CD4-positive, alpha-beta T cell treated with Interleukin-4 for 4 hours (primary cell): ENCODE results near the gene PJVK.
"Not testable (repeated sequence)": the region's sequence is repeated elsewhere in the genome, so short reads cannot be mapped to it uniquely, and the experiment has no call there.

Experiments
- DNase-seq: peaks from one replicate; pipeline ENCODE4 v3.0.0-alpha.2; 2020

Gene PJVK

GRCh38 chr2:178436662-178437061, 14.5 kb upstream of the PJVK start:
- DNase-seq: no peak

DNA sequence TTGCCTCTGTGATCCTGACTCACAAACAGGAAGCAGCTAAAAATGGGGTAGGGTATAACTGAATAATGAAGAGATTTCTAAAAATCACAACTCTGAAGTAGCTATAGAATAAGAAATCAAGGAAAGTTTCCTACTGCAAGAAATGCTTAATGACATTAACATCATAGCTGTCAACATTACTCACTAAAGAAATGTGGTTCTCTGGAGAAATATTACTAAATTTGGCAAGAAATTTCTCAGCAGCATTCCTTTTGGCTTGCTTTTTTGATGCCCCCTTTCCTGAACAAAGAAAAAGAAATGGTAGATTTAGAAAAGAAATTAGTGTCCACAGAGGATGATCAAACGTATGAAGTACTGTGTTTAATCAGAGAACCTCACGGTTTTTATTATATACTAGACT, 9.8 kb upstream of the PJVK start:
- no peak for DNase-seq

- peak; percentile 6 for DNase-seq
Measured at GRCh38 chr2:178448968-178449661, 2.1 kb upstream of the PJVK start.

GRCh38 chr2:178449700-178450523, 1.3 kb upstream of the PJVK start:
- DNase-seq: peak; percentile 71

GRCh38 chr2:178450524-178450773, 729 bp upstream of the PJVK start:
- DNase-seq: peak; percentile 79

- no peak for DNase-seq
Measured at GRCh38 chr2:178452334-178452733, 1.2 kb downstream of the PJVK start.

DNA sequence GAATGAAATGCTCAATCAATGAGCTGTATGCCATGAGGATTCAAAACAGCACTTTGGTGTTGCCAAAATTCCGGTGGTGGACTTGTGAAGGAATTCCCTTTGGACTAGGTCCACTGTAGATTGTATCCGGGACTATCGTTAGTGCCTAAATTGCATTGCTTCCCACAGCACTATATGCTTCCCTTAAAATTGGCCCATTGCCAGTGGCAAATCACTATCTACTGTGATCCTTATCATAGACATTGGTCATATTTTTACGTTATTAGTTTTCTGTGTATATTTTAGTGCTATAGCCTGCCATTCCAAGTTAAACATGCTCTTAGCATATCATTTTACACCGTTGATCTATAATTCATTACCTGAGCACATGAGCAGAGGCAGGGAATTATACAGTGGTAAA, 1.7 kb downstream of the PJVK start:
- no peak for DNase-seq

GRCh38 chr2:178455947-178456346, 4.8 kb downstream of the PJVK start:
- no peak for DNase-seq

- no peak for DNase-seq
Measured at GRCh38 chr2:178457390-178457886, 6.3 kb downstream of the PJVK start.

DNA sequence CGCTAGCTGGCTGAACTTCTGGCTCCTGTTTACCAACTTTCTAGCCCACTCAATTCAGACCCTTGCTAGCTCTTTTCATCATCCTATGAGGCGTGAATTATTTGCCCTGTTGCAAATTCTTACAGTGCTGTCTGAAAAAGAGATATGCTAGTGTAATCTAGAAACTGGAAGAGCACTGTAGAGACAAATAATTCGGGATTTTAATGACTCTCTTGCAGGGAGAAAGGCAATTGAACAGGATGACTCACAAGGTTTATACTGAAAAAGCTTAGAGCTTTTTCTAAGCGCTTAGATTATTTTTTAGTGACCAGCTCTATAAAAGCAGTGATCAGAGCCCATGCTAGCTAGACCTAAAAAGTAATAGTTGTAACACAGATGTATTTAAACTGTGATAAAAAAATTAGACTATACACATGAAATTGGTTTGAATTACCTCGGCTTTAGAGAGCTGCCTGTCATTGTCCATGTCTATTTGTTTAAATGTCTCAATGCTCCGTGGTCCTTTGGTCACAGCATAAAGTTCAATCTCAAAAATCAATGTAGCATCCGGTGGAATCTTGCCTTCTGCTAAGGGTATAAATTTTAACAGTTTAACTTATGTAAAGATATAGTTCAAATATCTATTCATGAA, 18.2 kb downstream of the PJVK start:
- no peak for DNase-seq

DNA sequence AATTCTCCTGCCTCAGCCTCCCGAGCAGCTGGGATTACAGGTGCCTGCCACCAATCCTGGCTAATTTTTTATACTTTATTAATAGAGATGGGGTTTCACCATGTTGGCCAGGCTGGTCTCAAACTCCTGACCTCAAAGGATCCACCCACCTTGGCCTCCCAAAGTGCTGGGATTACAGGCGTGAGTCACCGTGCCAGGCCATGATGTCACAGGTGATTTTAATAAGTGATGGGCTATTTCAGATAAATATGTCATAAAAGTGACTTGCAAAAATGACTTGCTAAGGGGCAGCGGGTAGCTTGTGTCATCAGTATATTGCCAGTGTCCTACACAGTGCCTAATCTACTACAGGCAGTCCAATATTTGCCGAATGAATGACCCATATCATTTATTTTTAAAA, 20.1 kb downstream of the PJVK start:
- not testable (repeated sequence) for DNase-seq

GRCh38 chr2:178473373-178473772, 22.2 kb downstream of the PJVK start:
- DNase-seq: no peak

DNA sequence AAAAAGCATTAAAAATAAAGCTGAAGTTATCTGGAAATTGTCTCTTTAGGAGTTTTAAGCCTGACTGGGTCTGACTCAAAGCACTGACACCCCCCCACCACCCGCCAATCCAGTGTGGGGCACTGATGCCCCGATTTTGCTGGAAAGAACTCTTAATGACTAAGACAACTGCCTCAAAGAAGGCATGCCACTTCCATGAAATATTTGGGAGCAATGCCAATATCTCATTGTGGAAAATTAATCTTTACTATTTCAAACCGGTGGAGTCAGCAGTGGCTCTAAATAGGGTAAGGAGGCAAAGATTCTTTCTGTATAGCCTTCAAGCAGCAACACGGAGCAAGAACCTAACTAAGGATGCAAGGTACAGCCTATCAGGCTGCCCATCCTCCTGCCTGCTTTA, 22.8 kb downstream of the PJVK start:
- DNase-seq: no peak

DNA sequence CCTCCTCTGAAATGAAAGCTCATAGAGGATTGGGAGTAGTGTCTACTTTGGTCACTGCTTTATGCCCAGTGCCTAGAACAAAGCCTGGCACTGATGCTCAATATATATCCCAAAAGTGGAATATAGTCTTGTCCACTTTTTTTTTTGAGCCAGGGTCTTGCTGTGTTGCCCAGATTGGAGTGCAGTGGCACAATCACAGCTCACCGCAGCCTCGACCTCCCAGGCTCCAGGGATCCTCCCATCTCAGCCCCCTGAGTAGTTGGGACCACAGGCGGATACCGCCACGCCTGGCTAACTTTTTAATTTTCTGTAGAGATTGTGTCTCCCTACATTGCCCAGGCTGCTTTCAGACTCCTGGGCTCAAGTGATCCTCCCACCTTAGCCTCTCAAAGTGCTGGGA, 23.4 kb downstream of the PJVK start:
- no peak for DNase-seq

DNA sequence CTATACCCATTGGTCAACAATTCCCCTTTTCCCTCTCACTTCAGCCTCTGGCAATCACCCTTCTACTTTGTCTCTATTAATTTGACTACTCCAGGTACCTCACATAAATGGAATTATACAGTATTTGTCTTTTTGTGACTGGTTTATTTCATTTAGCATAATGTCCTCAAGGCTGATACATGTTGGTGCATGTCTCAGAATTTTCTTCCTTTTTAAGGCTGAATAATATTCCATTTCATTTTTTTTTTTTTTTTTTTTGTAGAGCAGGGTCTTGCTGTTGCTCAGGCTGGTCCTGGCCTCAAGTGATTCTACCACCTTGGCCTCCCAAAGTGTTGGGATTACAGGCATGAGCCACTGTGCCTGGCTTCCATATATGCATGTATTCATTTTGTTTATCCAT, 25.3 kb downstream of the PJVK start:
- DNase-seq: no peak

DNA sequence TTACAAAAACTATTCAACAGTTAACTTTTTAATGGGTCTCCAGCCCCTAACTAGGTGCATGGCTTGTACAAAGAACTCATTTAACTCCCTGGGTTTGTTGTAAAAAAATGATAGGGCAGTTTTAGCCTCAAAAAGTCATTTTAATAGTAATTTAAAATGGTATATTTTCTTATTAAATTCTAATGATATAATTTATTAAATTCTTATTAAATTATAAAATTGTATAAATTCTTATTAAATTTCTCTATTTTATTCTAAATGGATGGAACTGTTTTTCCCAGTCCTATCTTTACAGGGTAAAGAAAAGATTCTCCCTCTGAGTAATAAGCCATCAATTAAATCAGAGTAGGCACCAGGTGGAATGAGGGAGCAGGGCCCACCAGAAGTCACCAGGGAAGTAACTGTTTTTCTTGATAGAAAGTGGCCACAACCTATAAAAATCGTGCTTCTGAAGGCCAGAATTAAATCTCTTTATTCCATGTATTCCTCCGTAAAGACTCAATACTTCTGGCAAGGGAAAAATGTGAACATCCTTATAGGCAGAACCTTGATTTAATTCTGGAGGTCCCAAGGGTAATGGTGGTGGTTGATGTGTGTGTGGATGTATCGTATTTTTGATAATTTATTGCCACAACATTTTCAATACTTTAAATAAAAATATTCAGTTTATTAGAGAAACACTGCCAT, 26.4 kb downstream of the PJVK start:
- no peak for DNase-seq

GRCh38 chr2:178478130-178478438, 26.9 kb downstream of the PJVK start:
- no peak for DNase-seq

- DNase-seq: peak; percentile 78
Measured at GRCh38 chr2:178478439-178479274, 27.5 kb downstream of the PJVK start, which contains the start of gene FKBP7. Gene FKBP7 (minus strand): TSS chr2:178478600. CDS start chr2:178478499, 101 bp downstream.

DNA sequence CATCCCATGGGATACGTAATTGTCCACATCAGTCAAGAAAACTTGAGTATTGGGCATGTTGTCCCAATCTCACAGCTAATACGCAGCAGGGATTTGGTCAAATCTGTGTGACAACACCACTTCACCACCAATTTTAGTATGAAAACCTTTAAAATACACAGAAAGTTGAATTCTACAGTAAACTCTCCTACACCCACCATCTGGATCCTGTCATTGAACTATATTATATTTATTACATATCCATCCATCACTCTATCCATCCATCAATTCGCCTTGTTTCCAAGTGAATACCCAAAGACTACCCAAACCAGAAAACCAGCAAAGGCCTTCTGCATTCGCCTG, 28.1 kb downstream of the PJVK start:
- no peak for DNase-seq

GRCh38 chr2:178479758-178480226, 28.6 kb downstream of the PJVK start:
- no peak for DNase-seq

DNA sequence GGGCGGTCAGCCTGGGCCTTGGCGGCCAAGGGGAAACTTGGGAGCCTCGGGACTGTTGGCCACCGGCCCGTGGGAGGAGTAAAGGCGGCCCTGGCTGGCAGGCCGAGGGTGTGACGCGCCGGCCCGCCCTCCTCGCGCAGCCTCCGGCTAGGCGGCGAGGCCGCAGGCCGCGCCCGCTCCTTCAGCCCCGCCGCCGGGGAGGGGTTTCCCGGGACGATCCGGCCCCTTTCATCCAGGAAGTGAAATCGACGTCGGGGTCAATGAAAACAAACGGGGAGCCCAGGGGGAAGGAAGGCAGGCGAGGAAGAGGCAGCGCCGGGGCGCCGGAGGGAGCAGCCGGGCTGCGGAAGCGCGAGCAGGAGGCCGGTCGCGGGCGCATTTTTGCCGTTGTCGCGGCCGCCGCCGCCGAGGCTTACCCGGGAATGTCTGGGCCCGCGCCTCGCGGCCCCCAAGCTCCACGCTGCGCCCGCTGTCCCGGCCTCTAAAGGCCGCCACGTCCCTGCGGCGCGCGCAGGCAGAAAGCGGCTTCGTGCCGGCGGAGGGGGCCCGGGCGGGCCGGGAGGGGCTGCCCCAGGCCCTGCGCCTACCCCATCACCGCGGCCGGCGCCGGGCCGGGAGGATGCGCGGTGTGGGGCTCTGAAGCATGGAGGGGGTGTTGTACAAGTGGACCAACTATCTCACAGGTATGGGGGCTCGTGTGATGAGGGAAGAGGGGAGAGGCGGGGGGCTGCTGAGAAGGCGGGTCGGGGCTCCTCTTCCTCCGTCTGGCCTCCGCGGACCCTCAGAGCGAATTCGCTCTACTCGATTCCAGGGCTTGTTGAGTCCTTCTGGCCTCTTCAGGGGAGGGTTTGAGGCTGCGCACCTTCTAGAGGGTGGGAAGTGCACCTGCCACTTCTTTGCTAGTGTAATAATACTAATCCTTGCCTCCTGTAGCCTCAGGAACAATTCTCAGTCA, 29.3 kb downstream of the PJVK start, which contains the start of gene PLEKHA3:
Gene PLEKHA3, plus strand, starts transcription at position 231 of the 955 bp plus-strand sequence. Its CDS starts 413 bp downstream, at position 644.
- DNase-seq: peak; percentile 80
